Amniotic epithelial cell (primary cell): Measurements from ENCODE around the gene SYTL4.
"Not testable (repeated sequence)": the region's sequence is repeated elsewhere in the genome, so short reads cannot be mapped to it uniquely, and the experiment has no call there.

ENCODE experiments used
- DNase-seq: peaks from one replicate; pipeline ENCODE4 v3.0.0-alpha.2; 2010; ENCODE audit warnings: low read depth

The SYTL4 gene

DNA sequence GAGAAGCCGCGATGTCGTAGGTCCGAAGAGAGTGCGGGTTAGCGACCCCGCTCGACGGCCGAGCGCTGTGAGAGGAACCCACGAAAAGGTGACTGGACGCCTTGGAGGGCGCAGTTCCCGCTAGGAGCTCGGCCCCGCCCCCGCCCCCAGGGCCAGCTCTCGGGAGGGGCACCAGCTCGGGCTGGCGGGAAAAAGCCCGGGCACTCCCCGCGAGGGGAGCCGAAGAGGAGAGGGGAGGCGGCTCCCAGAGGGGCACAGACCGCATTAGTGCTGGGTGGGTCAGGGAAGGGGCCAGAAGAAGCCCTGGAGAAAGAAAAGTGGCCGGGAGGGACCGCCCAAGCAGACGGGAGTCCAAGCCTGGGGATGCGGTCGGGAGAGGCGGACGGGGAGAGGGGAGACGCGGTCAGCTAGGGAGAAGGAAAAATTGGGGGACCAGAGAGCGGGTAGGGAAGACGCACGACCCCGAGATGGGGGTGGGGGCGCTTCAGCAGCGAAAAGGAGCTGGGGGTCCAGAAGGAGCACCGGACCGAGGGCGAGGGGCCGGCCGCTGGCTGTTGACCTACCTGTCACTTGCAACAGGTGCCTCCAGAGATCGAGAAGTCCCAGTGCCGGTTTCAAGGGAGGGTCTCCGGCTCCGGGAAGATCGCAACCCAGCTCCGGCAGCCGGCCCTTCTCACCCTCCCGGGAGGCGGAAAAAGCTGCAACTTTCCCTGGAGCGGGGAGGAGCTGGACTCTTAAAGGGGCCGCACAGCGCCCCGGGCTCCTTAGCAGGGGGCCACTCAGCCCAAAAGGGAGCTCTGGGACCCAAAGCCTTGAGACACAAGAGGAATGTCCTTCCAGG is at the start of gene SYTL4:
Gene SYTL4, minus strand, starts transcription at position 681 of the 841 bp plus-strand sequence. CDS start 30,084 bp downstream, outside the sequence.
- DNase-seq: no peak

GRCh38 chrX:100769439-100769838 is 37.5 kb upstream of the SYTL4 start:
- DNase-seq: not testable (repeated sequence)

GRCh38 chrX:100768679-100769338 is 36.9 kb upstream of the SYTL4 start:
- DNase-seq: peak; percentile 41

- DNase-seq: no peak
Measured at GRCh38 chrX:100750883-100751282, 19.0 kb upstream of the SYTL4 start.

- DNase-seq: no peak
Measured at GRCh38 chrX:100748108-100748507, 16.2 kb upstream of the SYTL4 start.

GRCh38 chrX:100747703-100748102 is 15.8 kb upstream of the SYTL4 start:
- DNase-seq: no peak

DNA sequence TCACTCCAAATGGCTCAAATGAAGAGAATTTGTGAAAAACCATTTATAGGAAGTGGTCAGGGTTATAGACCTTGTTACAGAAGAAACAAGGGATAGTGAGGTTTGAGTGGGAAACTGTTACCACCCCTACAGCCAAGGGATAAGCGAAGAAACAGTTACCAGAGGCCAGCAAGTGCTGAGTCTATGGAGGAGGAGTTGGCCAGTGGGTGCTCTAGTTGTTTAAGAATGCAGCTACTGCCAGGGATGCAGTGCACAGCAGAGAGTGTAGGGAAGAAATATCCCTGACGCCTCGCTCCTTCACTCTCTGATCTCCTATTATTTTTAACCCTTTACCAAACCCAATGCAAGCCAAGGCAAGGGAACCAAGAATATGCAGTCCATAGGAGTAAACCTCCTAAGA is 15.2 kb upstream of the SYTL4 start:
- peak; percentile 75 for DNase-seq

GRCh38 chrX:100745806-100746537 is 14.1 kb upstream of the SYTL4 start:
- peak; percentile 66 for DNase-seq

- no peak for DNase-seq
Measured at GRCh38 chrX:100745205-100745604, 13.3 kb upstream of the SYTL4 start.

DNA sequence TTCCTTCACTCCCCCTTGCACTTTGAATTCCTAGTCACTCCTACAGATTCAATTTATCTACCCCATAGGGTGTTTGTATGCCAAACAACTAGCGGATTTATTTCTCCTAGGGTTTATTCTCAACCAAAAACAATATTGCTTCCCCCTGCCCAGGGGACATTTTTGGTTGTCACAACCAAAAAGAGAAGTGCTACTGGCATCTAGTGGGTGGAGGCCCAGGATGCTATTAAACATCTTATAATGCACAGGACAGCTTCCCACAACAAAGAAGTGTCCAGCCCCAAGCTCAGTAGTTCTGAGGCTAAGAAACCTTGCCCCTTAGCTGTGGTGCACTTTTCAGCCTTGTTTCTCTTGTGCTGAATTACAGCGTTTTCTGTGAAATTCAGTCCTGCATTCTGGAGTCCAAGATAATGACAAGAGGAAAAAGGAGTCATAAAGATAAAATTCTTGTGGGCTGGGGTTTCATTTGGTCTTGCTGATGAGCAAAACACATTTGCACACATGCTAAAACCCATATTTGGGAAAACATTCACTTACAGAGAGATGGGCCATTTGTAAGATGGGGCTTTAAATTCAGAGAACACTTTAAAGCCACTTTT is 11.2 kb upstream of the SYTL4 start:
- peak; percentile 76 for DNase-seq

- not testable (repeated sequence) for DNase-seq
Measured at GRCh38 chrX:100724006-100724405, 7.9 kb downstream of the SYTL4 start.

DNA sequence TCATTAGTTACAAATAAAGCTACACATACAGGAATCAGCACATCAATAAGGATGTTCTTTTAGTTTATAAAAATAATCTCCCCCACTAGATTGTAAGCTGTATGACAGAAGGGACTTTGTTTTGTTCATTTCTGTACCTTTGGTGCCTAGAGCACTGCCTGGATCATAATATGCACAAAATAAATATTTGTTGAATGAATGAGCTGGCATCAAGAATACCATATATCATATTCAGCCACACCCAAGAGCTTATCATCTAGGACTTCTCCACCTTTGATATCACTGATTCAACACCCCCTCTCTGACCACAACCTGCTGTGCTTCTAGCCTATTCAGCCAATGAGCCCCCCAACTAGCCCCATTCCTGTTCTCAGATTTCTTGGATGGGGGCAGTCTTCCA is 10.6 kb downstream of the SYTL4 start:
- no peak for DNase-seq

DNA sequence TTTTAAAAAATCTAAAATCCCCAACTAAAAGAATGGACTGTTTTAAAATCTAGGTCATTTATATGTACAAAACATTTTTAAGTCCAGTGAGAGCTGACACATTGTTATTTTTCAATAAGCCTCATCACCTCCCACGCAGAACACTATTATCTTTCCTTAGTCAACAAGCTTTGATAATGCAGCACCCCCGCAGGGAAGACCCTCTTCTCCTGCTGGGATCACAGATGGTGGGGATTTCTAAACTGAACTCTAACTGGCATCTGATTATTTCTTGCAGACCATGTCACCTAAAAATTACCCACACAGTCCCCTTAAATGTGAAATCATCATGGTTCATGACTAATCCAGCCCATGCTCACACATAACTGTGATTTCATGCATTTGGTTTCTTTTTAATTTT is 11.6 kb downstream of the SYTL4 start:
- peak; percentile 11 for DNase-seq

- DNase-seq: no peak
Measured at GRCh38 chrX:100719139-100719538, 12.8 kb downstream of the SYTL4 start.

- no peak for DNase-seq
Measured at GRCh38 chrX:100717363-100717762, 14.6 kb downstream of the SYTL4 start.

DNA sequence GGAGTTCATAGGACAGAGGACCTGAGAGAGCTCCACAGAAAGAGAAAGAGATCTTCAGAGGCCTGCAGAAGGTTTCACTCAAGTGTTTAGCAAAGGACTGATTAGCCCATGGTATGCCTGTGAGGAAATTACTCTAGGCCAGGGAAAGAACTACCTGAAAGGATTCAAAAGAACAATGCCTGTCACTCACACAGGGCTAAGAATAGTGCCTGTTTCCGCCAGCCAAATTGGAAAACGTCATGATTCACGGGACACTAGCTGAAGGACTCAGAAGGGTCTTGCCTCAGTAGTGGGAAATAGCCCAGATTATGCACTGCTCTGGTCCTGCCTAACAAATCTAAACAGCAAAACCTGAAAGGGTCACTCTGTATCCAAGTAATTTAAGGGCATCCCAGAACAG is 21.1 kb downstream of the SYTL4 start:
- DNase-seq: no peak

DNA sequence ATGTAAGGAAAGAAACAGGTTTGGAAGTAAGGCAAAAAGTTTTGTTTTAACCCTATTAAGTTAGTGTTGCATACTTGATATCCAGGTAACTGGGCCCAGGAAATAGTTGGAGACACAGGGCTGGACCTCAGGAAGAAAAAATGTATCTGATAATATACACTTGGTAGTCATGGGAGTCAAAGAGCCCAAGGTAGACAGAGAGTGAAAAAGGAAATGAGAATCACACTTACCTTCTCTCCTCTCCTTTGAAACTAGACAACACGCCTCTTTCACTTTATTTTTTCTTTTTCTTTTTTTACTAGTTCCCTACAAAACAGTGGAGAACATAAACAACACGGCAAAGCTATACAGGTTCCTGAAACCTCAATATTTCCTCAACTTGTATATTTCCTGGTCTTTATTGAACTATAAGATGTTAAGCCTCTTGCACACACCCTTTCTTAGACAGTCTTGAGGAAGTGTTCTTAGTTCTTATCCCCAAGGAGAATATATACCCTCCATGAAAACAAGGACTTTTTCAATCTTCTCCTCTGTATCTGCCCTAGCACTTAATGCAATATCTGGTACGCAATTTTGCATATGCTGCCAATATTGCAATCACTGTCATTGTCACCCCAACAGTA is 27.2 kb downstream of the SYTL4 start:
- no peak for DNase-seq

GRCh38 chrX:100700809-100701208 is 31.1 kb downstream of the SYTL4 start:
- DNase-seq: no peak

DNA sequence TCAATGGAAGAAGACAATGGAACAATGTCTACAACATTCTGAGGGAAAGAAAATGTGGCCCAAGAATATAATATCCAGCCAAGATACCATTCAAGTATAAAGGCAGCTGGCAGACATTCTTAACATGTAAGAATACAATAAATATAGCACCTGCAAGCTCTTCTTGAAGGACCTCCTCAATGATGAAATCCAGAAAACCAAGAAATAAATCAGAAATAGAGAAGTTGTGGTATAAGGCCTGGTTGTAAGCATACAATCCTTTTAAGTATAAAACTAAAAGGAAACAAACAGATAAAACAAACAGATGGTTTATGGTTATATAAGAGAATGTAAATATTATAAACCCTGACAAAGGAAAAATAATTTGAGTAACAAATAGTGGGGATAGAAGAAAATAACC is 33.4 kb downstream of the SYTL4 start:
- no peak for DNase-seq

DNA sequence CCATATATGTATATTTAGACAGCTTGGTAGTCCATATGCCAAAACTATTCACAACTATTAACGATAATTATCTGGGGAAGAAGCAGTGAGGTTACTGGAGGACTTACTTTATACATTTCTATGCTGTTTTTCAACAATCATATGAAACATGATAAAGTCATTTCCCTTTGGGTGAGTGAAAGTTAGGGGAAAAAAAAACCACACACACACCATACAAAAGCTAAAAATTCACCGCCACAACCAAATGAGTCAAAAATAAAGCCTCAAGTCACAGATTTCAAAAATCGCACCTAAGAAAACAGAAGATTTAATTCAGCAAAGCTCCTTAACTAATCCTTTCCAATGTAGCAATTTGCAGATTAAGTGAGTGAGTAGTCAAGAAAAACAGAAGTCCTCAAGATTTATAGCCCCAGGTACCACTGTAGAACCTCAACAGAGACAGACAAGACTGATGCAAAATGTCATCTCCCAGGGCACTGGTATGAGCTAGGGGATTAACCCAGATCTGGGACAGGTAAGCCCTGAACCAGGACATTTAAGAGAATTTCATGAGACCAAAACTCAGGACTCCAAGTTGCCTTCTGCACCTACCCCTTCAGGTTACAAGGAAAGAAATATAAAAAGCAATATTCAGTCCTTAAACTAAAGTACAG is 35.1 kb downstream of the SYTL4 start:
- DNase-seq: no peak

DNA sequence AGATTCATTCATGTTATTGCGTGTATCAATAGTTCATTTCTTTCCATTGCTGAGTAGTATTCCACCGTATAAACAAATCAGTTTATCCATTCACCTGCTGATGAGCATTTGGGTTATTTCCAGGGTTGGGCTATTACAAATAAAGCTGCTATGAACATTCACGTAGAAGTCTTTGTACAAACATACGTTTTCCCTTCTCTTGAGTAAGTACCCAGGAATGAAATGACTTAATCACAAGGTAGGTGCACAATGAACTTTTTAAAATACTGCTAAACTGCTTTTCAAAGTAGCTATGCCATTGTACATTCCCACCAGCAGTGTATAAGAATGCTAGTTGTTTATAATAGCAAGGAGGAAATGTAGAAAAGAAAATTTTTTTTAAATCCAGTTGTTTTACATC is 35.9 kb downstream of the SYTL4 start:
- DNase-seq: no peak
